HEK293 (cell line): ENCODE data around the gene STARD5.

Experiments
- ATF2 ChIP-seq: fragments of 450-650 bp; formaldehyde crosslinking; IDR thresholded peaks from 2 replicates; pipeline ENCODE4 v1.5.1; 2016; ENCODE audit warnings: missing biosample characterization, missing genetic modification characterization, low read depth
- IKZF3 ChIP-seq: fragments of 450-650 bp; IDR thresholded peaks from 2 replicates; pipeline ENCODE4 v1.5.0; 2018; ENCODE audit warnings: missing biosample characterization, mild to moderate bottlenecking, missing genetic modification characterization, moderate library complexity
- INSM2 ChIP-seq: fragments of 450-650 bp; formaldehyde crosslinking; IDR thresholded peaks from 2 replicates; pipeline ENCODE4 v1.5.1; 2016; ENCODE audit warnings: missing biosample characterization, missing genetic modification characterization
- KLF10 ChIP-seq: fragments of 450-650 bp; IDR thresholded peaks from 2 replicates; pipeline ENCODE4 v1.5.1; 2018; ENCODE audit warnings: missing biosample characterization, mild to moderate bottlenecking, missing genetic modification characterization
- KLF16 ChIP-seq: fragments of 450-650 bp; formaldehyde crosslinking; IDR thresholded peaks from 2 replicates; pipeline ENCODE4 v1.5.1; 2017; ENCODE audit warnings: missing biosample characterization, missing genetic modification characterization
- REPIN1 ChIP-seq: fragments of 450-650 bp; formaldehyde crosslinking; IDR thresholded peaks from 2 replicates; pipeline ENCODE4 v1.5.1; 2017; ENCODE audit warnings: missing biosample characterization, missing genetic modification characterization, low read depth
- SCRT2 ChIP-seq: fragments of 450-650 bp; formaldehyde crosslinking; IDR thresholded peaks from 2 replicates; pipeline ENCODE4 v1.5.1; 2016; ENCODE audit warnings: missing biosample characterization, missing genetic modification characterization
- TCF7L2 ChIP-seq: IDR thresholded peaks from 2 replicates; pipeline ENCODE4 v1.6.1; 2011; ENCODE audit warnings: low read depth, mild to moderate bottlenecking, inconsistent platforms, low read length, moderate library complexity, borderline replicate concordance
- TRIM28 ChIP-seq: IDR thresholded peaks from 2 replicates; pipeline ENCODE4 v1.6.1; 2011; ENCODE audit warnings: low read length, control low read depth, borderline replicate concordance
- ZBTB1 ChIP-seq: fragments of 450-650 bp; formaldehyde crosslinking; IDR thresholded peaks from 2 replicates; pipeline ENCODE4 v1.5.1; 2016; ENCODE audit warnings: missing biosample characterization, missing genetic modification characterization
- ZBTB17 ChIP-seq: fragments of 450-650 bp; formaldehyde crosslinking; IDR thresholded peaks from 2 replicates; pipeline ENCODE4 v1.5.1; 2016; ENCODE audit warnings: missing biosample characterization, missing genetic modification characterization
- ZNF133 ChIP-seq: fragments of 450-650 bp; formaldehyde crosslinking; IDR thresholded peaks from 2 replicates; pipeline ENCODE4 v1.5.1; 2016; ENCODE audit warnings: missing biosample characterization, missing genetic modification characterization
- ZNF140 ChIP-seq: fragments of 450-650 bp; formaldehyde crosslinking; IDR thresholded peaks from 2 replicates; pipeline ENCODE4 v1.5.1; 2016; ENCODE audit warnings: missing biosample characterization, missing genetic modification characterization
- ZNF146 ChIP-seq: fragments of 450-650 bp; formaldehyde crosslinking; IDR thresholded peaks from 2 replicates; pipeline ENCODE4 v1.5.1; 2016; ENCODE audit warnings: missing biosample characterization, missing genetic modification characterization
- ZNF169 ChIP-seq: fragments of 450-650 bp; formaldehyde crosslinking; IDR thresholded peaks from 2 replicates; pipeline ENCODE4 v1.5.1; 2016; ENCODE audit warnings: missing biosample characterization, missing genetic modification characterization
- ZNF324 ChIP-seq: fragments of 450-650 bp; formaldehyde crosslinking; IDR thresholded peaks from 2 replicates; pipeline ENCODE4 v1.5.1; 2016; ENCODE audit warnings: missing biosample characterization, missing genetic modification characterization
- ZNF37A ChIP-seq: fragments of 450-650 bp; IDR thresholded peaks from 2 replicates; pipeline ENCODE4 v1.5.1; 2018; ENCODE audit warnings: missing biosample characterization, missing genetic modification characterization
- ZNF433 ChIP-seq: fragments of 450-650 bp; formaldehyde crosslinking; IDR thresholded peaks from 2 replicates; pipeline ENCODE4 v1.5.1; 2016; ENCODE audit warnings: missing biosample characterization, missing genetic modification characterization, low read depth
- ZNF48 ChIP-seq: fragments of 450-650 bp; formaldehyde crosslinking; IDR thresholded peaks from 2 replicates; pipeline ENCODE4 v1.5.1; 2016; ENCODE audit warnings: missing biosample characterization, missing genetic modification characterization
- ZNF488 ChIP-seq: fragments of 450-650 bp; formaldehyde crosslinking; IDR thresholded peaks from 2 replicates; pipeline ENCODE4 v1.5.1; 2016; ENCODE audit warnings: missing biosample characterization, missing genetic modification characterization
- ZNF596 ChIP-seq: fragments of 450-650 bp; IDR thresholded peaks from 2 replicates; pipeline ENCODE4 v1.5.0; 2018; ENCODE audit warnings: missing biosample characterization, mild to moderate bottlenecking, missing genetic modification characterization, moderate library complexity
- ZNF621 ChIP-seq: fragments of 450-650 bp; formaldehyde crosslinking; IDR thresholded peaks from 2 replicates; pipeline ENCODE4 v1.5.1; 2017; ENCODE audit warnings: missing biosample characterization, missing genetic modification characterization
- ZNF692 ChIP-seq: fragments of 450-650 bp; formaldehyde crosslinking; IDR thresholded peaks from 2 replicates; pipeline ENCODE4 v1.5.1; 2016; ENCODE audit warnings: missing biosample characterization, missing genetic modification characterization
- ZNF704 ChIP-seq: fragments of 450-650 bp; formaldehyde crosslinking; IDR thresholded peaks from 2 replicates; pipeline ENCODE4 v1.5.1; 2016; ENCODE audit warnings: missing biosample characterization, missing genetic modification characterization
- ZNF707 ChIP-seq: fragments of 450-650 bp; formaldehyde crosslinking; IDR thresholded peaks from 2 replicates; pipeline ENCODE4 v1.5.1; 2016; ENCODE audit warnings: missing biosample characterization, missing genetic modification characterization
- ZNF785 ChIP-seq: fragments of 450-650 bp; formaldehyde crosslinking; IDR thresholded peaks from 2 replicates; pipeline ENCODE4 v1.5.1; 2016; ENCODE audit warnings: missing biosample characterization, missing genetic modification characterization
- ZSCAN30 ChIP-seq: fragments of 450-650 bp; IDR thresholded peaks from 2 replicates; pipeline ENCODE4 v1.5.1; 2018; ENCODE audit warnings: missing biosample characterization, mild to moderate bottlenecking, missing genetic modification characterization, moderate library complexity
- TF ChIP-seq, protein P1 (sequence below): fragments of 450-650 bp; IDR thresholded peaks from 2 replicates; pipeline ENCODE4 v1.5.1; 2018; ENCODE audit warnings: missing biosample characterization, missing genetic modification characterization
- TF ChIP-seq, protein P2 (sequence below): fragments of 450-650 bp; formaldehyde crosslinking; IDR thresholded peaks from 2 replicates; pipeline ENCODE4 v1.5.1; 2016; ENCODE audit warnings: missing biosample characterization, missing genetic modification characterization
- TF ChIP-seq, protein P3 (sequence below): fragments of 450-650 bp; formaldehyde crosslinking; IDR thresholded peaks from 2 replicates; pipeline ENCODE4 v1.5.1; 2017; ENCODE audit warnings: missing biosample characterization, missing genetic modification characterization

STARD5 gene

GRCh38 chr15:81323944-81324881 is at the start of gene STARD5 (continued):
- TF ChIP-seq ZNF488 (tag by site-specific recombination) (no peak), ZNF146 (tag by site-specific recombination) (no peak), ZNF37A (no peak), ZNF48 (no peak), KLF10 (no peak), TCF7L2 (no peak), IKZF3 (tag by site-specific recombination) (peak; percentile 43; the same call in 1 of the 2 replicates), ZNF596 (tag by site-specific recombination) (no peak), KLF16 (tag by site-specific recombination) (no peak), ZBTB17 (tag by site-specific recombination) (peak; percentile 45), ATF2 (no peak), TRIM28 (no peak), INSM2 (tag by site-specific recombination) (0 out of 2 replicates have a peak, but pooled peaks have one; percentile 13), ZNF324 (tag by site-specific recombination) (0 out of 2 replicates have a peak, but pooled peaks have one; percentile 39), ZNF692 (no peak), ZBTB1 (no peak), ZNF133 (tag by site-specific recombination) (no peak), SCRT2 (no peak), ZNF785 (tag by site-specific recombination) (no peak), ZSCAN30 (tag by site-specific recombination) (no peak), ZNF169 (tag by site-specific recombination) (no peak), ZNF621 (tag by site-specific recombination) (no peak), ZNF704 (tag by site-specific recombination) (no peak), ZNF433 (tag by site-specific recombination) (no peak), ZNF707 (tag by site-specific recombination) (no peak), REPIN1 (tag by site-specific recombination) (no peak), ZNF140 (tag by site-specific recombination) (no peak)
- TF ChIP-seq, protein P1, sequence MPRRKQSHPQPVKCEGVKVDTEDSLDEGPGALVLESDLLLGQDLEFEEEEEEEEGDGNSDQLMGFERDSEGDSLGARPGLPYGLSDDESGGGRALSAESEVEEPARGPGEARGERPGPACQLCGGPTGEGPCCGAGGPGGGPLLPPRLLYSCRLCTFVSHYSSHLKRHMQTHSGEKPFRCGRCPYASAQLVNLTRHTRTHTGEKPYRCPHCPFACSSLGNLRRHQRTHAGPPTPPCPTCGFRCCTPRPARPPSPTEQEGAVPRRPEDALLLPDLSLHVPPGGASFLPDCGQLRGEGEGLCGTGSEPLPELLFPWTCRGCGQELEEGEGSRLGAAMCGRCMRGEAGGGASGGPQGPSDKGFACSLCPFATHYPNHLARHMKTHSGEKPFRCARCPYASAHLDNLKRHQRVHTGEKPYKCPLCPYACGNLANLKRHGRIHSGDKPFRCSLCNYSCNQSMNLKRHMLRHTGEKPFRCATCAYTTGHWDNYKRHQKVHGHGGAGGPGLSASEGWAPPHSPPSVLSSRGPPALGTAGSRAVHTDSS (tag by site-specific recombination), result no peak
- TF ChIP-seq, protein P2, sequence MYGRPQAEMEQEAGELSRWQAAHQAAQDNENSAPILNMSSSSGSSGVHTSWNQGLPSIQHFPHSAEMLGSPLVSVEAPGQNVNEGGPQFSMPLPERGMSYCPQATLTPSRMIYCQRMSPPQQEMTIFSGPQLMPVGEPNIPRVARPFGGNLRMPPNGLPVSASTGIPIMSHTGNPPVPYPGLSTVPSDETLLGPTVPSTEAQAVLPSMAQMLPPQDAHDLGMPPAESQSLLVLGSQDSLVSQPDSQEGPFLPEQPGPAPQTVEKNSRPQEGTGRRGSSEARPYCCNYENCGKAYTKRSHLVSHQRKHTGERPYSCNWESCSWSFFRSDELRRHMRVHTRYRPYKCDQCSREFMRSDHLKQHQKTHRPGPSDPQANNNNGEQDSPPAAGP, result peak; percentile 26; the same call in 1 of the 2 replicates
- TF ChIP-seq, protein P3, sequence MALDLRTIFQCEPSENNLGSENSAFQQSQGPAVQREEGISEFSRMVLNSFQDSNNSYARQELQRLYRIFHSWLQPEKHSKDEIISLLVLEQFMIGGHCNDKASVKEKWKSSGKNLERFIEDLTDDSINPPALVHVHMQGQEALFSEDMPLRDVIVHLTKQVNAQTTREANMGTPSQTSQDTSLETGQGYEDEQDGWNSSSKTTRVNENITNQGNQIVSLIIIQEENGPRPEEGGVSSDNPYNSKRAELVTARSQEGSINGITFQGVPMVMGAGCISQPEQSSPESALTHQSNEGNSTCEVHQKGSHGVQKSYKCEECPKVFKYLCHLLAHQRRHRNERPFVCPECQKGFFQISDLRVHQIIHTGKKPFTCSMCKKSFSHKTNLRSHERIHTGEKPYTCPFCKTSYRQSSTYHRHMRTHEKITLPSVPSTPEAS (tag by site-specific recombination), result no peak
